ENCODE data around the gene TTC38.

Gene TTC38

DNA sequence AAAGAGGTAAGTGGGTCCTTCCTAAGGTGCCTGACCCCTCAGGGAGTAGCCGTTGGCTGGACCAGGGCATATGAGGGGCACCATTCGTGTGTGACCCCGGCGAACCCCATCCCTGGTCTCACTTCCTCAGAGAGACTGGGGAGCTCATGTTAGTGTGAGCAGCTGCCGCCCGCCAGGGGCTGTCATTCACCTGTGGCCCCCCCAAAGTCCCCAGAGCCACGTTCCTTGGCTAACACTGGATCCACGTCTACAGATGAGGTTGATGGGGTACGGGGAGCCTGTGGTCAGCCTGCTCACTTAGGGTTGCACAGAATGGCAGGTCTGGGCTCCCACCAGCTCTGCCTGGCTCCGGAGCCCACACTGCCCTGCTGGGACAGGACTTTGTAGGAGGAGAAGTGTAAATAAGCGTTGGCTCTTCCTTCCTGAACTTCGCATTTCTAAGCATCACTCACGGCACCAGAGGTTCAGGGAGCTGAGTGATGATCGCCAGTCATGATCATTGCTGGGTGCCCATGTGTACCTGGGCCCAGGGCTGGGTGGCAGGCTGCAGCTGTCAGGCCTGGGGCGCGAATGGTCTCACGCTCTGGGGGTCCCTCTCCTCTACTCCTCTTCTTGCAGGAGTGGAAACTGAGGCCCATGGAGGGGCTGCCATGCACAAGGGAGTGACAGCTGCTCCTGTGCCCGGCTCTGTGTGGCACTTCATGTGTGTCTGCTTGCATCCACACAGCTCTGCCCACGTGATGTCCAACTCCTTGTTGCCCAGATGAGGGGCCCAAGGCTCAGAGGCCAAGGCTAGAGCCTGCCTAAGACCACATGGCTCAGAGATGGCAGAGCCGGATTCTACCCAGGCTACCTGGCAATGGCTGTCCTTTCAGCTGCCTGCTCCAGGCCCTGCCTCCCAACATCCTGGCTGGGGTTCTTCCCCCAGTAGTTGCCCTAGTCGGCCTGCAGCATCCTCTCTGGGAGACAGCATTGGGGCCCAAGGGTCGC, 11.1 kb downstream of the TTC38 start:
- DNase-seq (ENCODE audit: low read depth) = no peak

DNA sequence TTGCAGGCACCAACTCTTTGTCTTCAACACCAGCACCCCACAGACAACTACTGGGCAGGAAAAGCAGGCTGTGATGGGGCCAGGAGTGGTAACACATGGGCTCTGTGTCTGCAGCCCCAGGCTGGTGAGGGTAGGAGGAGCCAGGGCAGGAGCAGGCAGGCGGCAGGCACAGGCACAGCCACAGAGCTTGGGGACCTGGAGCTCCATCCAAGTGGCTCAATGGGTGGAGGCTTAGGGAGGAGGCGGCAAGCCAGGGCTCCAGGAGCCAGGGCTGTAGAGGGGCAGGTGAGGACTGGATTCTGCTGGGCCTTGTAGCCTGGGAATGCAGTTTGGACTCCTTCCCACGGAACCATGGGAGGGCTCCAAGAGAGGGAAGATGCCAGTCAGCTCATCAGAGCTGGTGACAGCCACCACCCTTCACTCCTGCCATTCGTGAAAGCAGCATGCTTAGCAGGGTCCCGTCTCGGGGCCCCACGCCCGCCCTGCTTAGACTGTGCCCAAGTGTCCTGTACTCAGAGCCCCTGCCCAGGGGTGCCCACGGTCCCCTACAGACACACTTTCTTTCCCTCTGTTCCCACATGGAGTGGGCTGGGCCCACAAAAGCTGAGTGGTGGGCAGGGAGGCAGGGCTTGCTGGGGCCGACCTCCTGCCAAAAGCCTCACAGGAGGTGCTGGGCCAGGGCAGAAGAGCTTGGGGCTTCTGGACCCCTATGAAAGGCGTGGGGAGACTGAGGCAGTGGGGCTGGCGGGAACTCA, 12.4 kb downstream of the TTC38 start:
- no peak for DNase-seq (ENCODE audit: low read depth)

DNA sequence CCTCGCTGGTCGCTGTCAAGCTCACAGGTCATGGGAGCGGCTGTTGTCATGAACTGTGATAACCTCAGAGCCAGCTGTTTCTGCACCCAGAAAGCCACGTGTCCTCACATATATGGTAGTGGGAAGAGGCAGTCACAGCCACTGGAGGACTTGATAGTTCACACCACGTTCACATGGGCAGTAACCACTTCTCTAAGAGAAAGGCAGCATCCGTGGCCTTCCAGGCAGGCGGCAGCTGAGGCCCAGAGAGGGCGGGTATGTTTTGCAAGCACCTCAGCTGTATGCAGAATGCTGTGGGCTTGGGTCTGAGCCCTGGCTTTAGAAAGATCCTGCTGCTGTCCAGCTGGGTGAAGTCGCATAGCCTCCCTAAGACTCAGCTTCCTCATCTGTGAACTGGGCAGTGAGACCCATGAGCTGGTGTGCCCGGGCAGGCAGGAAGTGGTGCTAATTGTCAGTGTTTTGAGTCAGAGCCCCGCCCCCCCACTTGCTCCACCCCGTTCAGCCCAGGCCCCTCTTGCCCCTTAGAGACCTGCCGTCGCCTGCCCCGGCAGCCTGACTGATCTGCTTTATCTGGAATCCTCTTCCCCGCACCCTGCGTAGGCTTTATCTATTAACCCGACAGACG, 13.3 kb downstream of the TTC38 start:
- no peak for DNase-seq (ENCODE audit: low read depth)

DNA sequence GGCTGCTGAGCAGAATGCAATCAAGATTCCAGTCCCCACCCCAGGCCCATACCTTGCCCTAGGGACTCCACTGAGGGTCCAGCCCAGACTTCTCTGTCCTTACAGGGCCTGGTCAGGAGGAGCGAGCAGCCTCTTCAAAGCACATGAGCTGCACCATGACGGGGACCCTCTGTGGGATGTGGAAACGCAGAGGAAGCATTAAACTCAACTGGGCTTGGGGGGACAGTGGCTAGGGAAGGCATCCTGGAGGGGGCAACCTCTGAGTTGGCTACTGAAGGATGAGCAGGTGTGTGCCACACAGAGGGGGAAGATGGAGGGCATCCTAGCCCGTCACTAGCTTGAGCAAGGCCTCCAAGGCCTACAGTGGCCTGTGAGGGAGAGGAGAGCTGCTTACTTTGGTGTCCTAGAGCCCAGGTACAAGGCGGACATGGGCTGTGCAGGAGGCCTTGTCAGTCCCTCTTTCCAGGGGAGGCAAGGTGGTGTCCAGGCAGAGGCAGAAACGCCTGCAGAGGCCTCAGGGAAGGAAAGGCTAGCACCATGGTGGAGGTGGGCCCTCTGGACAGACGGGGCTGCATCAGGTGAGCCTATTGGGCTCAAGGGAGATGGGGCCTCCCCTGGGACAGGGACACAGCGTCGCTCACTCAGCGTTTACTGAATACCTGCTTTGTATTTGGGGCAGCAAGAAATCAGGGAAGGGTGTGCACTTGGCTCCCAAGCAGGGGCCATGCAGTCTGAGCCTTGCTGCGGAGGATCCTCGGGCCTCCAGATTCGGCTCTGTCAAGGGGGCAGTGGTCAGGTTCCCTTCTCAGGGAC, 14.3 kb downstream of the TTC38 start:
- no peak for DNase-seq (ENCODE audit: low read depth)

DNA sequence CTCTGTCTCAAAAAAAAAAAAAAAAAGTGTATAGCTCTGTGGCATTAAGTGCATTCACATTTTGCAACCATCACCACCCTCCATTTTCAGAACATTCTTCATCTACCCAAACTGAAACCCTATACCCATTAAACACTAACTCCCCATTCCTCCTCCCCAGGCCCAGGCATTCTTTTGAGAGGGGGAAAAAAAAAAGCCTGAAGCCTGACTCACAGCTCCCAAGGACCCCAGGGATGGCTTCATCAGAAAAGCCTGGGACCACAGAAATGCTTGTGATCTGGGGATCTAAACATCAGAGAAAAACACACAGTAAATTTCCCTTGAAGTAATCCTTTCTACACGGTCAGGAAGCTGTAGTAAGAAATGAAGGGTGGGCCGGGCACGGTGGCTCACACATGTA, 18.2 kb downstream of the TTC38 start:
- peak; percentile 45 for DNase-seq (ENCODE audit: low read depth)

DNA sequence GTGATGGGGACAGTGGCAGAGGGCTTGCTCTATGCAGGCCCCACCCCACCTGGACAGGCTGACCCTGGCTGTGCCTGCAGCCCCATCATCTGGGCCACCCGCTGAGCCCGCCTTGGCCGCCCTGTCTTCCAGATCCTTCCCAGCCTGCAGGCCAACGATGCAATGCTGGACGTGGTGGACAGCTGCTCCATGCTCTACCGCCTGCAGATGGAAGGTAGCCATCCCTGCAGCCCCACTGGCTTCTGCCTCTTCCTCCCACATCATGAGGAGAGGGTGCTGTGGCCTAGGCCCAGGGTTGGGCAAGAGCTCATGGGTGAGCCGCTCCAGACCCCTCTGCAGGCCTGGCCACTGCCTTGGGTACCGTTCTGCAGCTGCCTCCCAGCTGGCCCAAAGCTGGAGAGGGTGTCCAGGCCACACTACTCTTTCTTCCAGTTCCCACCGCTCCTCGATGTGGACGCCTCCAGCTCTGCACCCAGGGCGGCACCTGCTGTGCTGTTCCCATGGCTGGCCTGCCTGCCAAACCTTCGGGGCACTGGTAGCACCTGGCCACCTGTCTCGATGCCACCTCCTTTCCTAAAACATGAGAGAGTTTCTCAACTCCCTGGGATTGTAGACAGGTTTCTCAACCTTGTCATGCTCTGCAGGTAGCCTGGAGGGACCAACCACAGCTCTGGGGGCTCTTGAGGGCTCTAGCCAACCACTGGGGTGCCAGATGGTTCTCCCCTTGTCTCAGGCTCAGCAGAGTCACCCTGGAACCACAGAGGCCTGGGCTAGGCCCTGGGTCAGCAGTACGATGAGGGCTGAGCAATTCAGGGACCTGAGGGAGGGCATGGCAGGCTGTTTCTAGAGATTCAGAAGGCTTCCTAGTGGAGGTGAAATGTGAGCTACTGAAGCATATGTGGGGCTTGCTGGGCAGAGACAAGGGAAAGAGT, 19.4 kb downstream of the TTC38 start:
- DNase-seq (ENCODE audit: low read depth) = no peak

DNA sequence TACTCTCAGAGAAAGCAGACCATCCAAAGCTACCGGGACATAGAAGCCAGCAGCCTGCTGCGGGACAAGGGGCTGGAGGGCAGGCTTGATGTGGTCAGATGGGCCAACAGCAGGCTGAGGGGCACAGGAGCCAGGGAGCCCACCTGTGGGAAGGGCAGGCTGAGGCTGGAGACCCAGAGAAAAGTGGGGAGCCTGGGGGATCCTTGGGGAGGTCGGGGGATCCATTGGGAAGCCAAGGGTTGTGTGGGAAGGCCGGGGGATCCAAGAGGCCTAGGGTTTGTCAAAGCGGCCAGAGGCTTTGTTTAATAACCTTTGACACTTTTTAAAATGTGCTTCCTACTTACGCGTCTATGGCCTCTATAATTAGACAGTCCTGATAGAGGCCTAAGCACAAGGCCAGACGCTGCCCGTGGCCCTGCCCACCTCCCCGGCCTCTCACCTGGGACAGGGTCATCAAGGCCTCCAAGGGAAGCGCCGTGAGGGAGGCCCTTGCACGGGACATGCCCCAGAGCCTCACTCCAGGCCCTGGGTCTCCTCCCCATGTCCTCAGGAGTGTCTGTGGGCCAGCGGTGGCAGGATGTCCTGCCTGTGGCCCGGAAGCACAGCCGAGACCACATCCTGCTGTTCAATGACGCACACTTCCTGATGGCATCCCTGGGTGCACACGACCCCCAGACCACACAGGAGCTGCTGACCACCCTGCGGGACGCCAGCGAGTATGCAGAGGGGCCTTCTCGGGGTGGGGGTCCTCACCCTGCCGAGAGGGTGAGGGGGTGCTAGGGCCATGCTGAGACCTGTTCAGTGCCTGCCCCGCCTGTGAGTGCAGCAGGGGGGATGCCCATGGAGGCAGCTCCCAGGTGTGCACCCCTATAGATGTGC, 20.3 kb downstream of the TTC38 start:
- no peak for DNase-seq (ENCODE audit: low read depth)

DNA sequence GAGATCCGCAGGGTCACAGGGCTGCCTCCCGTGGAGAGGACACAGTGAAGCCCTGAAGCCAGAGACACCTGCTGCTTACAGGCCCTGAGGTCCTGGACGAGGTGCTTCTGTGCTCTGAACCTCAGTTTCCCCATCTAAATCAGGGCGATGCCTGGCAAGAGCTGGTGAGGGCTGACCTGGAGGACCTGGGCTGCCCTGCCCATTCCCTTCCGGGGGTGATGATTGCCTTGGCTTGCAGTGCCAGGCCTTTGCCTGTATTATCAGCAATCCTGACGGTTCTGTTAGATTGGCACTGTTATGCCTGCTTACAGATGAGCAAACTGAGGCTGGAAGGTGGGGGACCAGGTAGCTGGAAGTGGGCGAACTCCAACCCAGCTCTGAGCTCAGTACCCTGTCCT, 21.0 kb downstream of the TTC38 start:
- DNase-seq (ENCODE audit: low read depth) = no peak

DNA sequence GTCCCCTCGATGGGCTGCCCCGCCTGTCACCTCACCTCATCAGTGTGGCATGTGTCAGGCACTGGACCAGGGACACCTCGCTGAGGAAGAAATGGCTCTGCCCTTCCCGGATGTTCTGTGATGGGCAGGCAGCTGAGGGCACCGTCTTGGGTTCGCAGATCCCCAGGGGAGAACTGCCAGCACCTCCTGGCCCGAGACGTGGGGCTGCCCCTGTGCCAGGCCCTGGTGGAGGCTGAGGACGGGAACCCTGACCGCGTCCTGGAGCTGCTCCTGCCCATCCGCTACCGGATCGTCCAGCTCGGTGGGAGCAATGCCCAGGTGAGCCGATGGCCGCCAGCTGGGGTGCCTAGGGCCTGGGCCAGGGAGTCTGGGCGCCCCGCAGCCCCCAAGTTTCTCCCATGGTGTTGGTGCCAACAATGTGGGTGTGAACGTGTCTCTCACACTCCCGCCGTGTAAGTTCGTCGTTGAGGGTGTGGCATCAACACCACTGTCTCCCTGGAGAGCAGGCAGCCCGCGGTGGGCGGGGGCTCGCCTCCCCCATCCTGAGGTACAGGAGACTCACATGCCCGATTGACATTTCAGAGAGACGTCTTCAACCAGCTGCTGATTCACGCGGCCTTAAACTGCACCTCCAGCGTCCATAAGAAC, 21.6 kb downstream of the TTC38 start:
- DNase-seq (ENCODE audit: low read depth) = no peak

DNA sequence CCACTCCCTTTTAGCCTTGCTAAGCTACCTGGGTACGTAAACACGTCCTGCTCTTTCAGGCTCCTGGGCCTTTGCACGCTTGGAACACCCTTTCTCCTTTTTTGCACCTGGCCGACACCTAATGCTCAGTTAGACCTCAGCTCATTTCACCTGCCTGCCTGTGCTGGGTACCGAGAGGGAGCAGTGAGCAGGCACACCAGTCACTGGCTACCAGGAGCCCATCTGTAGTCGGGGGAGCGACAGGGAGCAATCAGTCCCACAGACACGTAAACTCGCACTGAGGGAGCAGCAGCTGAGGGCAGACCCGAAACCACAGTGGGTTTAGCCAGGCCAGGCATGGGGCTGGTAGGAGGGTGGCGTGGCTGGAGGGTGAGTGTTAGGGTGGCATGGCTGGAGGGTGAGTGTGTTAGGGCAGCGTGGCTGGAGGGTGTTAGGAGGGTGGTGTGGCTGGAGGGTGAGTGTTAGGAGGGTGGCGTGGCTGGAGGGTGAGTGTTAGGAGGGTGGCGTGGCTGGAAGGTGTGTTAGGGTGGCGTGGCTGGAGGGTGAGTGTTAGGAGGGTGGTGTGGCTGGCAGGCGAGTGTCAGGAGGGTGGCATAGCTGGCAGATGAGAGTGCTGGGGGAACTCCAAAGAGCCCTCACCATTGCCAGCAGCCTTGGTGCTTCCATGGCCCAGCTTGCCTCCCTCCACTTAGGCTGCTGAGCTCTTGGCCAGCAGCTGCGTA, 22.5 kb downstream of the TTC38 start:
- DNase-seq (ENCODE audit: low read depth) = no peak

DNA sequence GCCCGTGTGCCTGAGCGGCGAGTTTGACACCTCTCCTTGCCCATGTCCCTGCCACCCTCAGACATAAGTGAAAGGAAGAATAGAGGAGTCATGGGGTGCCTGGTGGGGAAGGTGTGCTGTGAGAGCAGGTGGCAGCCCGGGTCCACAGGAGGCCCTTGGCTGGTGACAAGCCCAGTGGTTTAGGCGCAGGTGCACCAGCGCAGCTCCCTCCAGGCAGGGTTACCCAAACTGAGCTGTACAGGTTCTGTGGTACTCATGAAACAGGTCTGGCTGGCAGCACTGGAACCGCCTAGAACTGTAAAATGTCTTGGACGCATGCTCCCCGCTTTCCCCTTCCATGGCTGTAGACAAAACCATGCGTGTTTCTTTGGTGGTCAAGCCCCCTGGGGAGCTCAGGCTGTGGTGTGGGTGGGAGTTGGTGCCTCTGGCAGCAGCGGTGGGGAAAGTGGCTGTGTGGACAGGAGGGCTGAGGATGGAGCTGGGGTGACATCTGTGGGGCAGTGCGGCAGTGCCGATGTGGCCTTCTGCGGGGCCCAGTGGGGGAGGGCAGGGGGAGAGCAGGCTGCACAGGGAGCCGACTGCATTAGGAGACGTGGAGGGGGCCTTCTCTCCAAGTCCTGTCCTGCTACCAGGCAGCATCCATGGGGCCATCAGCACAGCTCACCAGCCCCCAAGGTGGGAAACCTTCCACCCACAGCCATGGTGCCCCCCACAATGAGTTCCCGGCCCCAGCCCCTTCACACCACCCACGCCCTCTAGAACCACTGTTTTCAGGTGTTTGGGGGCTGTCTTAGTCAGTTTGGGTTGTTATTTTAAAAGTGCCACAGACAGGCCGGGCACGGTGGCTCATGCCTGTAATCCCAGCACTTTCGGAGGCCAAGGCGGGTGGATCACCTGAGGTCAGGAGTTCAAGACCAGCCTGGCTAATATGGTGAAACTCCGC, 23.3 kb downstream of the TTC38 start:
- no peak for DNase-seq (ENCODE audit: low read depth)

DNA sequence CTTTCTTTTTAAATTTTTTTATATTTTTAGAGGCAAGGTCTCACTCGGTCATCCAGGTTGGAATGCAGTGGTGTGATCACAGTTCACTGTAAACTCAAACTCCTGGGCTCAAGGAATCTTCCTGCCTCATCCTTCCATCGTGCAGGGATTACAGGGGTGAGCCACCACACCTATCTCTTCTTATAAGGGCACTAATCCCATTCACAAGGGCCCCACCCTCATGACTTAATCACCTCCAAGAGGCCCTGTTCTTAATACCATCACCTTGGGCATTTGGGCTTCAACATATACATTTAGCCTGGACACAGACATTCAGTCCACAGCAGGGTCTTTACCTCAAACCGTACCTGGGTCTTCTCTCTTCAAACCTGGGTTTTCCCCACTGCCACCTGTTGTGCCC, 24.4 kb downstream of the TTC38 start:
- no peak for DNase-seq (ENCODE audit: low read depth)

DNA sequence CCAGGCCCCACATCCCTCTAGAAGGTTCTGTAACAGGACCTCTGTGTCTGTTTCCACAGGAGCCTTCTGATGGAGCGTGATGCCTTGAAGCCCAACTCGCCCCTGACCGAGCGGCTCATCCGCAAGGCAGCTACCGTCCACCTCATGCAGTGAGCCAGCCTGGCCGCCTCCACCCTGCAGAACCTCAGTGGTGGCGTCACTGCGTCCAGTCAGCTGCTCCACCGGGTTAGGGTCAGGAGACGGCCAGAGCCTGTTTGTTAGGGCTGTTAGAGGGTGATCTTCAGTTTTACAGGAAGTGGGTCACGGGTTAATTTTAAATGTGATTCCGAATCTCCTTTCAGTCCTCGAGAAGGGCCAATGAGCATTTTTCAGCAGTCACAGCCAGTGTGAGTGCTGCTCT, 24.9 kb downstream of the TTC38 start:
- DNase-seq (ENCODE audit: low read depth) = no peak

DNA sequence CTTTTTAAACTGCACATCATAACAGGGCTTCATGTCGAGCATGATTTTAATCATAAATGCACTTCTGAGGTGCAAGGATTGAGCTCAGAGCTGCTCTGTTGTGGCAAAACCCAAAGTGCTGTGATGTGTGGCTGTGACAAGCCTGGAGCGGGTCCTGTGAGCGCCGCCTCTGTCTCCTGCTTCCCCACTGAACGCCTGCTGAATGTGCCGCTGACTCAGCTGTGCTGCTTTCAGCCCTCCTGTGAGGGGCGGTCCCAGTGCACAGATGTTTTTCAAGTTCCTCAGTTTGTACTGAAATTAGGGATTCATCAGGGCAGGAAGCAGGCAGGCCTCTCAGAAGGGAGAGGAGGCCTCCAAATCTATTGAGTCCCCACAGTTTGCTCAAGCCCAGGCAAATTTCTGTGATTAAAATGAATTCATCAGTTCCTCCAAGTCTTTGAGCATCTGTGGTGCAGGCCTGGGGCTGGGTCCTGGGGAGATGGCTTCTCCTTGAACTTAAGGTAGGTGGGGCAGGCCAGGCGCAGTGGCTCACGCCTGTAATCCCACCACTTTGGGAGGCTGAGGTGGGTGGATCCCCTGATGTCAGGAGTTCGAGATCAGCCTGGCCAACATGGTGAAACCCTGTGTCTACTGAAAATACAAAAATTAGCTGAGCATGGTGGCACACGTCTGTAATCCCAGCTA, 25.9 kb downstream of the TTC38 start:
- peak; percentile 19 for DNase-seq (ENCODE audit: low read depth)

DNA sequence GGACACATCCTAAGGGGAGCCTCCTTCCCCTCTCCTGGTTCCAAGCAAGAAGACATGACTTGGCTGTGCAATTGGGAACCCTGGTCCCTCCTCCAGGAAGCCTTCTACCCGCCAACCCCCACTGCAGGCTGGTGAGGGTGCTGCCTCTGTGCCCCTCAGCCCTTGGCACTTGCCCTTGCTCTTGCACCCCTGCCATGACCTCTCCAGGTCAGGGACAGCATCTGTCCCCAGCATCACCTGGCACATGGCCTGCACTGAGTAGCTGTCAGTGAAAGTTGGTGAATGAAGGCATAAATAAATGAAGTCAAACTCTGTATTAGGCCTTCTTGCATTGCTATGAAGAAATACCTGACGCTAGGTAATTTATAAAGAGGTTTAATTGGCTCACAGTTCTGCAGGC, 27.0 kb downstream of the TTC38 start:
- no peak for DNase-seq (ENCODE audit: low read depth)

DNA sequence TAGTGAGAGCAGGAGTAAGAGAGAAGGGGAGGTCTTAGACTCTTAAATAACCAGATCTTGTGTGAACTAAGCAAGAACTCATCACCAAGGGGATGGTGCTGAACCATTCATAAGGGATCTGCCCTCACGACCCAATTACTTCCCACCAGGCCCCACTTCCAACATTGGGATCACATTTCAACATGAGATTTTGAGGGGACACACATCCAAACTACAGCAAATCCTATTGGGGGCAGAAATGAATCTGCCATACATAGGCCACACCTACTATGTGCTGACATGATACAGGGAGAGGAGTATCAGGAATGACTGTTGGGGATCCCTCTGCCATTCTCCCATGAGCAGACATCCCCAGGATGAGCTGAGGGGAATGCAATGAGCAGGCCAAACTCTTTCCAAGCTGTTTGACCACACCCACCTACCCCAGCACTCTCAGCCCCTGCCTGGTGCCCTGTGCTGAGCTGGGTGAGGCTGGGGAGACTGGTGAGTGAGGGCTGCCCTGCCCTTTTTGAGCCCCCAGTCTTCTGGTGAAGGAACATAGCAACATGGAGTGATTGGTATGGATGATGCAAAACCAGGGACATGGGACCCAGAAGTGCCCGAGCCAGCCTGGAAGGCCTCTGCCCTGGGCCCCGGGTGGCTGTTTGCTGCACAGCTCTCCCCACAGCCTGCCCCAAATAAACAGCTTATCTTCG, 27.6 kb downstream of the TTC38 start:
- DNase-seq (ENCODE audit: low read depth) = no peak

Data from fibroblast of gingiva (primary cell).